GM23248 (cell line): Measurements from ENCODE around the gene DPCD. TPM values are rescaled to one million over a fixed set of nuclear protein-coding genes. Genes with fewer than 3 reads are reported as not detected.

Experiments used
- DNase-seq: peaks from one replicate; pipeline ENCODE4 v3.0.0-alpha.2; 2015
- H2AFZ ChIP-seq: fragments of 200-600 bp; sonication (generic); 2 replicates; pipeline ENCODE4 v1.6.1; 2016; ENCODE audit warnings: antibody characterized with exemption
- H3F3A ChIP-seq: fragments of 200-600 bp; sonication (generic); 2 replicates; pipeline ENCODE4 v1.6.1; 2016; ENCODE audit warnings: mild to moderate bottlenecking, antibody characterized with exemption, mixed run types; ENCODE audit not compliant: insufficient read depth
- H3K27ac ChIP-seq: fragments of 200-600 bp; sonication (generic); 2 replicates; pipeline ENCODE4 v1.5.1; 2016; ENCODE audit warnings: mild to moderate bottlenecking
- H3K27me3 ChIP-seq: fragments of 200-600 bp; sonication (generic); replicated peaks from 2 replicates; pipeline ENCODE4 v1.6.1; 2016; ENCODE audit warnings: mild to moderate bottlenecking; ENCODE audit not compliant: insufficient read depth
- H3K36me3 ChIP-seq: fragments of 200-600 bp; sonication (generic); 2 replicates; pipeline ENCODE4 v1.6.1; 2016; ENCODE audit warnings: low read depth, mild to moderate bottlenecking
- H3K4me1 ChIP-seq: fragments of 200-600 bp; sonication (generic); 2 replicates; pipeline ENCODE4 v1.6.1; 2016; ENCODE audit warnings: mild to moderate bottlenecking; ENCODE audit not compliant: insufficient read depth
- H3K4me2 ChIP-seq: fragments of 200-600 bp; sonication (generic); one replicate; pipeline ENCODE4 v1.6.1; 2016; ENCODE audit warnings: mild to moderate bottlenecking; ENCODE audit not compliant: unreplicated experiment
- H3K4me3 ChIP-seq: fragments of 200-600 bp; sonication (generic); 2 replicates; pipeline ENCODE4 v1.5.1; 2016; ENCODE audit warnings: mild to moderate bottlenecking
- H3K79me2 ChIP-seq: fragments of 200-600 bp; sonication (generic); 2 replicates; pipeline ENCODE4 v1.6.1; 2016; ENCODE audit warnings: mild to moderate bottlenecking; ENCODE audit not compliant: insufficient read depth
- H3K9ac ChIP-seq: fragments of 200-600 bp; sonication (generic); 2 replicates; pipeline ENCODE4 v1.6.1; 2016; ENCODE audit warnings: mild to moderate bottlenecking
- H3K9me2 ChIP-seq: fragments of 200-600 bp; sonication (generic); 2 replicates; pipeline ENCODE4 v1.6.1; 2016; ENCODE audit warnings: mixed run types, mild to moderate bottlenecking, moderate library complexity; ENCODE audit not compliant: insufficient read depth
- H3K9me3 ChIP-seq: fragments of 200-600 bp; sonication (generic); one replicate; pipeline ENCODE4 v1.6.1; 2017; ENCODE audit warnings: low read depth
- H4K20me1 ChIP-seq: fragments of 200-600 bp; sonication (generic); 2 replicates; pipeline ENCODE4 v1.6.0; 2016; ENCODE audit not compliant: insufficient read depth
- EZH2 ChIP-seq: fragments of 200-600 bp; sonication (generic); IDR thresholded peaks from 2 replicates; pipeline ENCODE4 v1.6.1; 2018; ENCODE audit warnings: antibody characterized with exemption, mild to moderate bottlenecking; ENCODE audit not compliant: insufficient read depth, poor library complexity, severe bottlenecking
- EZH2phosphoT487 ChIP-seq: fragments of 200-600 bp; sonication (generic); IDR thresholded peaks from 2 replicates; pipeline ENCODE4 v1.6.1; 2018; ENCODE audit warnings: antibody characterized with exemption, moderate library complexity, mild to moderate bottlenecking, low read depth; ENCODE audit not compliant: insufficient read depth
- WGBS, 2 experiments: methylation state at CpG; one replicate each; pipeline ENCODE4 v1.1.6; 2015 to 2017; ENCODE audit warnings: low lambda C conversion rate in 2 of 2, low coverage in 1 of 2; ENCODE audit errors: missing lambda C conversion rate in 2 of 2; 5-methylcytosine and 5-hydroxymethylcytosine counted together
- in situ Hi-C: fragments of 300-500 bp; cut with MboI; formaldehyde crosslinking; loops from 2 replicates; pipeline ENCODE4 v1.15.0; 2020
- polyA plus RNA-seq: library from polyadenylated mRNA; unstranded; fragments of >200 nt; fragmentation: Nextera tagmentation; extraction: Ambion mirVana; gene quantifications from 2 replicates; pipeline ENCODE4 v1.2.1, GENCODE V29; 2016
- total RNA-seq: library from RNA; depleted of rRNA; stranded (reverse); fragments of >200 nt; shearing (Covaris generic); gene quantifications from 2 replicates; pipeline ENCODE4 v1.2.3, GENCODE V29; 2014

Gene DPCD
- total and polyA plus RNA-seq, 2 experiments from 2014 or later, result 57.9 to 59.9 TPM

DNA sequence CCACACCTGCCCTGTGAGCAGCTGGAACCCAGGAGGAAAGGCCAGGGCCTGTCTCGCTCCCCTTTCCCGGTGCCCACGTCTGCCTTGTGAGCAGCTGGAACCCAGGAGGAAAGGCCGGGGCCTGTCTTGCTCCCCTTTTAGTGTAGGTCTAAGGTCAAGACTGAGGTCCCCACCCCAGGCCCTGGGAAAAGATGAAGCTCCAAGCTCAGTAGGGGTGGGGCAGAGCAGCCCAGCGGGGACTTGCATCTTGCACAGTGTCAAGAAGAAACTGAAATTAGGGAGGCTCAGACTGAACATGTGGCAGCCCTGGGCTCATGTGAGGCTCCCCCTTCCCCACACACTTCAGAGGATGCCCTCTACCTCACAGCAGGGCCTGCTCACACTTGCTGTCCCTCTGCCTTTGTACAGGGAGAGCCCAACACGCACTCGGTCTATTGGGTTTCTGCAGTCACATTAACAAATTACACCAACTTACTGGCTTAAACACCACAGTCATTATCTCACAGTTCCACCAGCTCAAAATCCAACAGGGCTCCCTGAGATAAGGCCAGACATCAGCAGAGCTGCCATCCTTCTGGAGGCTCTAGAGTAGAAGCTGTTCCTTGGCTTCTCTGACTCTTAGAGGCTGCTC is 12.4 kb upstream of the DPCD start:
- H3K4me1 ChIP-seq, result no peaks in the 10 kb centered on the region
- no peaks in the 10 kb centered on the region for H4K20me1 ChIP-seq
- in situ Hi-C loops, result no loop called here
- no peaks in the 10 kb centered on the region for H3K36me3 ChIP-seq
- H3K27me3 ChIP-seq, result no peaks in the 10 kb centered on the region
- WGBS, 2 experiments, result 78 to 80% methylated on average over 7 of the region's 7 CpGs
- no peak overlapping the region for H3K27ac ChIP-seq
- H3K9me3 ChIP-seq, result no peaks in the 10 kb centered on the region
- H2AFZ ChIP-seq, result no peak overlapping the region
- TF ChIP-seq EZH2phosphoT487, result no peak
- no peak for TF ChIP-seq EZH2
- no peaks in the 10 kb centered on the region for H3K79me2 ChIP-seq
- H3K9ac ChIP-seq, result no peak overlapping the region
- no peak for DNase-seq
- H3K9me2 ChIP-seq, result no peaks in the 10 kb centered on the region
- no peak overlapping the region for H3K4me3 ChIP-seq
- no peaks in the 10 kb centered on the region for H3F3A ChIP-seq
- H3K4me2 ChIP-seq, result no peak overlapping the region

DNA sequence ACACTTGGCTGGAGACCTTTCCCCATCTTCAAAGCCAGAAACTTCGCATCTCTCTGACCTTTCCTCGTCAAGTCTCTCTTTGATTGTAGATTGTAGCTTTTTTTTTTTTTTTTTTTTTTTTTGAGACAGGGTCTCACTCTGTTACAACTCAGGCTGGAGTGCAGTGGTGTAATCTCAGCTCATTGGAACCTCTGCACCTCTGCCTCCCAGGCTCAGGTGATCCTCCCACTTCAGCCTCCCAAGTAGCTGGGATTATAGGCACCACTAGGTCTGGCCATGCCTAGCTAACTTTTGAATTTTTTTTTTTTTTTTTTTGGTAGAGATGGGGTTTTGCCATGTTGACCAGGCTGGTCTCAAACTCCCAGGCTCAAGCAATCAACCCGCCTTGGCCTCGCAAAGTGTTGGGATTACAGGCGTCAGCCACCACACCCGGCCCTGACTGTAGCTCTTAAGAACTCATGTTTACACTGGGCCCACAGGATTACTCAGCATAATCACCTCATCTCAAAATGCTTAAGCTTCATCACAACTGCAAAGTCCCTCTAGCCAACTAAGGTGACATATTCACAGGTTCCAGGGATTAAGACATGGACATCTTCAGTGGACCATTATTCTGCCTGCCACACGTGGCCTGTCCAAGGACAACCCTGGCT is 11.8 kb upstream of the DPCD start:
- Histone ChIP-seq H3K27me3 (no peaks in the 10 kb centered on the region), H3K9me3 (no peaks in the 10 kb centered on the region), H3K4me1 (no peaks in the 10 kb centered on the region), H3K27ac (no peak overlapping the region), H3K4me3 (no peak overlapping the region), H4K20me1 (no peaks in the 10 kb centered on the region), H3K79me2 (no peaks in the 10 kb centered on the region), H3K36me3 (no peaks in the 10 kb centered on the region), H3F3A (no peaks in the 10 kb centered on the region), H3K4me2 (no peak overlapping the region), H3K9ac (no peak overlapping the region), H3K9me2 (no peaks in the 10 kb centered on the region), H2AFZ (no peak overlapping the region)
- WGBS, 2 experiments, result 96 to 98% methylated on average over 7 of the region's 7 CpGs
- peak; percentile 63 for DNase-seq
- in situ Hi-C loops, result no loop called here
- TF ChIP-seq EZH2phosphoT487 (no peak), EZH2 (no peak)

DNA sequence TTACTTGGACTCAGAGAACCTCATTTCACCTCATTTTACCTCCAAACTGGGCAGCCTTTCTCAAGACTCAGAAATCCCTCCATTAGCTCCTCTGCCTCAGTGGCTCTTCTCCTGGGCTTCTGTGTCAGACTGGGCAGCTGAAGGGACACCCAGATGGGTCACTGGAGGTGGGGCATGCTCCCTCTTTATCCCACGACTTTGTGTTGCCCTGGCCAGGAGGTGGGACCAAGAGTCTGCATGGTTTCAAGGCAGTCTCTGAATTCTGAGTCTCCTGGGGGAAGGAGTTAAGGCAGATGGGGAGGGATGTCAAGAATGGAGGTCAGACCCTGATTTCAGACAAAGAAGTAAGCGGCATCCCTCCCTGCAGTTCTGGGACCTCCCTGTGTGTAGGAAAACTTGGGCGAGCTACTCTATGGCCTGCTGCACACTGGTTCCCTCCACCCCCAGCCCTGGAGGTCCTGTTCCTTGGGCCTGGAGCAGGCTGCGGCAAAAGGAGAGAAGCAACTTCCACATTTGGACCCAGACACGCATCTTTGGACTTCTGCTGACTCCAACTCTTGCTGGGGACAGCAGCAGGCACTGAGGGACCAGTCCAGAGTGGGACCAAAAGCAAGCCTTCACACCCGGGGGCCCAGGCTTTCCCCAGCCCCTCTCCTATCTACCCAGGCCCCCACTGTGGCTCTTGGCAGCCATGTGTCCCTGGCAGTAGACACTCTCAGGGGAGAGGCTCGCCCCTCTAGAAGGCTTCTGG is 10.8 kb upstream of the DPCD start:
- Histone ChIP-seq H3K9ac (no peak overlapping the region), H3K4me1 (no peaks in the 10 kb centered on the region), H2AFZ (no peak overlapping the region), H3K4me3 (no peak overlapping the region), H3F3A (no peaks in the 10 kb centered on the region), H4K20me1 (no peaks in the 10 kb centered on the region), H3K4me2 (no peak overlapping the region), H3K9me2 (no peaks in the 10 kb centered on the region), H3K27ac (no peak overlapping the region), H3K27me3 (no peaks in the 10 kb centered on the region), H3K79me2 (no peaks in the 10 kb centered on the region), H3K9me3 (no peaks in the 10 kb centered on the region), H3K36me3 (no peaks in the 10 kb centered on the region)
- WGBS, 2 experiments, result 76% methylated on average over 7 of the region's 7 CpGs
- DNase-seq, result no peak
- in situ Hi-C loops, result no loop called here
- TF ChIP-seq EZH2phosphoT487 (no peak), EZH2 (no peak)

DNA sequence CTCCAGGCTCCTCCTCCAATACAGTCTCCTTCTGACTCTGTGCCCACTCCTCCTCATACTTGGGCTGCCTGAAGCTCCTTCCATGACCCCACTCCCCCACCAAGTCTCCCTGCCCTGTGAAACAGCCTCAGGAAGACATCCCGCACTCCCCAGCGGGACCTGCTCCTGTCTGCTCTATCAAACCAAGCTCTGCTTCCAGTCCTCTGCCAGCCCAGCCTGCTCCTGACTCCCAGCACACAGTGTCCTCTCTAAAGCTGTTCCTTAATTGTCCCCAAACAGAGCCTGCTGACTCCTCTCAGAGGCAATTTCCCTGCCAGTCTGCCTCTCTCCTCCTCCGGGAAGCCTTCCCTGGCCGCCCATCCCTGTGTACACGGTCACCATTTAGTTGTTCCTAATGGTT is 9.9 kb upstream of the DPCD start:
- Histone ChIP-seq H3K4me2 (no peak overlapping the region), H3K4me3 (no peak overlapping the region), H3K9ac (no peak overlapping the region), H3K27ac (no peak overlapping the region), H4K20me1 (no peaks in the 10 kb centered on the region), H3K9me2 (no peaks in the 10 kb centered on the region), H3K79me2 (no peaks in the 10 kb centered on the region), H3F3A (no peaks in the 10 kb centered on the region), H3K4me1 (no peaks in the 10 kb centered on the region), H3K36me3 (no peaks in the 10 kb centered on the region), H3K27me3 (no peaks in the 10 kb centered on the region), H3K9me3 (no peaks in the 10 kb centered on the region), H2AFZ (no peak overlapping the region)
- DNase-seq, result no peak
- 98% methylated on average over 5 of the region's 5 CpGs for WGBS, 2 experiments
- in situ Hi-C loops, result no loop called here
- no peak for TF ChIP-seq EZH2
- TF ChIP-seq EZH2phosphoT487, result no peak
